ENCODE measurements around the gene SORCS1.

Gene SORCS1

DNA sequence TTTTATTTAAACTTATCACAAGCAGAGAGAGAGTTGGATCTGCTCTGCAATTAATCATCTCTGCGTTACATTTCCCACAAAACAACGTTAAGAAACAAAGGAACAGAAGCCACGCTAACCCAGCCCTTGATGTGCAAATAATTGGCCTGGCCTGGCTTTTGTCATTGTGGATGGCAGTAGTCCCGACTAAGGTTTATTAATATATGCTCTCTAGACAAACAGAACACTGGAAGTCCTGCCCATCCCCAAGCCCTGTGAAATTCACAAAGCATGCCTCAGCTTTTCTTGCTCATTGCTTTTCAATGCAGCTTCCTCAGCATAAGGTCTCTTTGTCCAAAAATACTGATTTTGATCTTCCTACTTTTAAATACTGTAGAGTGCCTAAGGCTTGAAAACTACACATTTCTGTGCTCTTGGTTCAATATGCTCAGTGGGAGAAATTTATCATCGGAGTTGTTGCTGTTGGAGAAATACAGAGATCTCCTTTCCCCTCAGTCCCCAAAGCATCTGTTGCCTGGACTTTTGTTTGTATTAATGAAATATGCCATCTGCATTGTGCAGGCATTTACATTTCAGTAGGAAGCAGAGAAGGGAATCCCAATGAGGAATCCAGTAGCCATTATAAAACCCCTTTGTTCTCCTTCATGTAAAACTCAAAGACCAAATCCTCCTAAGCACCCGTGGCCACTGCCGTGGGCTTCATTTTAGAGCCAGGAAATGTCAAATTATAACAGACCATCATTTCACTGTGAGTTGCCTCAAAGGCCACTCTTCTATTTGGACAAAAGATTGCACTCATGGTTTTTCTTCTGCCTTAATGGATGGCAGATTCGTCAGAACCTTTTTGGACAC is 61.1 kb downstream of the SORCS1 start:
- DNase-seq, result no peak

DNA sequence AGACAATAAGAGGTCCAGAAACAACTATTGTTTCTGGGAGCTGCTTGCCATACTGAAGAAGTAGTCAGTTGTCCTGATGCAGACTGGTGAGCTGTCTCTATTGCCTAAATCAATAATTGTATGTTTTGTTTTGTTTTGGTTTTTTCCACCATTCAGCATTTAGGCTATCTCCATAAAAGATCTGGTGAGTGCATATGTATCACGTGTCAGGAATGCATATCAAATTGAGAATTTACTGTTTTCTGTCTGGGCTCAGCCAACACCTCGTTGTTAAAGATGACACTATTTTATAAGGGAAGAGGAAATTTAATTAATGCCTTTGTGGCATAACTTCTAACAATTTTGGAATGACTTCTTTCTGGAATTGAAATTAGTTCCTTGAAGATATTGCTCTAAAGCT is 66.2 kb downstream of the SORCS1 start:
- no peak for DNase-seq

DNA sequence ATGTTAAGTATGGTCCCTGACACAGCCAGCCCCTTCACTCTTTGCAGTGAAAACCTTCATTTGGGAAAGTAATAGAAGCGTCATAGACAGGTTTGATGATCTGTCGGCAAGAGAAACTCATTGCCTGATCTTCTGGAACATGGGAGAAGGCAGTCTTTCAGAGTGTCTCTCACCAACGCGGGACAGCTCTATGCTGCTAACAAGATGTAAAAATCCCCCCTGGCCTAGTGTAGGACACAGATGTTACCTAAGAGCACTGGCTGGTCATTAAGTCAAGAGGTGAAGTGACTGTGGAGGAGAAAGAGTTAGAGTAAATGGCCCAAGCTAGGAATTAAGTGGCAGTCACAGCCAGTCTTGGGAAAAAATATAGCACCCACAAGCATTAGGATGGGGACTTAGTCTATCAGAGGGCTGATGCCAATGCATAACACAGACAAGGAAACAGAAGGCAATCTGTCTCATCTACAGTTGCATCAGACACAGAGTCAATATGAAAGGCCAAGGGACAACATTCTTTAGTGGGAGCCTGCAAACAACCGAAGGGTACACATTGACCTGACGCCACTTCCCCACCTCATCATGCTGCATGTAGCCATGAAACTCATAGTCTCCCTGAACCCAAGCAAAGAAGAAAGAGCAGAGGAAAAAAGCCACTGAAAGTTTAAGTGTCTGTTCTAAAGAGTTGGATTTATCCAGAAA is 69.5 kb downstream of the SORCS1 start:
- no peak for DNase-seq

DNA sequence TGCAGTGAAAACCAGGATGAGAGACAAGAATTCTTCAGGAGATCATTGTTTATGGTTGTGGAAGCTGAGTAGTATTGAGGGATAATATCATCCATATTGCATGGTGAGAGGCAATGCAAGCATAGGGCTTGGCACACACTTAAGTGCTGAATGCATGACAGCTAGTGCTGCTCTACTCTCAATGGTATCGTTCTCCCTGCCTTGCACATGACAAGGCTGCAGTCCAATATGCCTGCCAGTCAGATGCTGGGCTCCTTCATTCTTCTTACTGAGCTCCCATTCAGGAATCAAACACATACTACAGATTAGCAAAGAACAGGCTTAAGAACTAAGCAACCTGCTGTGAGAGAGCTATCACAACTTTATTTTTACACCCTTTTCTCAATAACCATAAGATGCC is 72.2 kb downstream of the SORCS1 start:
- DNase-seq, result no peak

DNA sequence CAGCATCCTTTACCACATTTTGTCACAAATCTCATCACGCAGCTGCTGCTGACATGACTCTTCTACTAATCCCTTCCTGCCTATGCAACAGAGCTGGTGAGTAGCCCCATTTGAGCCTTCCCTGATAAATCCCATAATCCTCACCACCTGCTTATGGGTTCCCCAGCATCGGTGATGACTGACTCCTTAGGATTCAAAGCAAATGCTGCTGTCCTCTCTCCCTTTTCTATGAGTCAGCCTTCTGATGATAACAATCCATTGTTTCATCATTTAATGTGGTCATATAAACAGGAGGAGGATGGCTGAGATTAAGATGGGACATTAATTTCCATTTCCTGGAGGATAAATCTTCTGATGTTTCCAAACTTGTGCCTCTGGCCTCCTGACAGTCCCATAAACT is 73.4 kb downstream of the SORCS1 start:
- DNase-seq, result no peak

DNA sequence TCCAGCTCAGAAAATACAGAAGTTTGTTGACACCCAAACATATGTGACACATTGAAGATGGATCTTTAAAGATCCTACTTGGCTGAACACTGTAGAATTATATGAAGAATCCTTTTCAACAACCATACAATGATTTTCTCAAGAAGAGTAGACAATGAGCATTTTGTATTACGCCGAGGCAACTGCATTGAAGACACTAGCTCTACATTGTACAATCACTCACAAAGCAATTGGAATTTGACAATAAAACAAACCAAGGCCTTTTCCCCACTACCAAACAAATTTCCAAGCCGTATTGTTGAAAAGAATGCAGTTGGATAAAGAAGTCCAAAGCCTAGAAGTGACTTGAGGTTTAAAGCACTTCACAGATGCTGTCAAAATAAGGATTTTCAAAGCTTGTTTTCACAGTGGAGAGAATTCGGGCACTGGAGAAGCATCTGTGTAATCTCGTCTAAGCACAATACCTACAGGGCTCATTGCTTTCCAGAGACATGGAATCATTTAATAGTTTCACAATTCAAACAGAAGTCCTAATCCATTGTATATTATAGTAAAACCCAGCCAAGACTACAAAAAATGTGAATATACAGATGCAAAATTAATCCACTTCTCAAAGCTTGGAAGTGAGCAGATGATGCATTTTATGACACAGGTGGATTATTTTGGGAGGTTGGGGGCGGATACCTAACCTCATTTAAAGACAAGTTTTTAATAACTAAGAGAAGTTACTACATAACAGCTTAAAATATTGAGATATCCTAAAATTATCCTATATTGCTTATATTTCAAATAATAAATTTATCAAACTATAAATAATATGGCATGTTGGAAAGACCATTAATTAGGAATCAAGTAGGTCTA is 78.6 kb downstream of the SORCS1 start:
- DNase-seq, result no peak

DNA sequence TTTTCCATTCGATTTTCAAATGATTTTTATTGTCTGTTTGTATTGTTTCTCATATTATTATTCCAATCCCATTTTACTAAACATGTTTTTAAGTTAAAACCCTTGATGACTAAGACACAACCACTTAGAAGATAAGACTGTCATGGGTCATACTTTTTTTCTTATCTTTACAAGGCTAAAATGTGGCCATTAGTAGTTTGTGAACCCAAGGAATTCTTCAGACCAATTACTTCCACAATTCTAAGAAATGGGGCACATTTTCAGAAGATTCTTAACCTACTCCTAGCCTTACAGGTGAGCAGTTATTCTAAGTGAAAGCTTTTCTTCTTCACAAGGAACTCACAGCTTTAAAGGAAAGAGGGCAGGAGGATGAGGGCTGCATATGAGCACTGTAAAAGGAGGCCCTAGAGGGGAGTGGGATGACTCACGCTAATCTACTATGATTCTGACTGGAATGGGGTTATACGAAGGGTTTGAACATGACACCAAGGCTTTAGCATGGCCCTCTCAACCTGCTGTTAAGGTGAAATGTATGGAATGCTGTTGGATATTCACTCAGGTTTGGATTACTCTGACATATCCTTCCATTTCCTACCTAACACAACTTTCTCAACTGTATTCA is 81.0 kb downstream of the SORCS1 start:
- DNase-seq, result no peak

DNA sequence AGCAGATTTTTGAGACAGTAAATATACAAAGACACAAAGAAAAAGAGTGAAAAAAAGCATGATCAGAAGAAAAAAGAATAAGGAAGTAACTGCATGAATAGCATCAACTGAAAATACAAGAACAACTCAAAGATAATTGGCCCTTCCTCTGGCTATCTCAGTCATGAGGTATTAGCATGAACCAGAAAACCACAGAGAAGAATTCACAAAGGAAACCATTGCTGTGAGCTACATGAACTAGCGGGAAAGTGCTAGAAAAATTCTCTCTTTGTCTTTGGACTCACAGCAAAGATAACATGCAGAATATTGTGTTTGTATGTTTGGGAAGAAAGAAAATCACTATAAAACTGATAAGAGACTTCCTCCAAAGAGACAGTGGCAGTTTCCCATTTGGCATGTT is 82.9 kb downstream of the SORCS1 start:
- DNase-seq, result no peak

DNA sequence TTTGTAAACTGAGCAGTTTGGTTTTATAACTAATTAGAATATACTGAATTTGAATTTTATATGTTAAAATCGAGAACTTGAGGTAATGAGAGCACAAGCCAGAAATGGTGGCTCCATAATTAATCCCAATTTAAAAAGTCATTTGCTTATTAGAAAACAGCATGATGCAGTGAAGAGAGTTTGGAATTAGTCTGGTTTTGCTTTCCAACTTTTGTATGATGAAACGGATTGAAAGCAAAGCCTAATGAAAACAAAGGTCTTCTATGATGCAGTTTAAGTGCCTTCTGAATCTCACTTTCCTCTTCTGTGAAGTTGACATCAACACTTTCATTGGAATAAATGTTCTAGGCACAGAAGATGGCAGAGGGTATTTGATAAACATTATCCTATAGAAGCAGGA is 89.4 kb downstream of the SORCS1 start:
- DNase-seq, result no peak

DNA sequence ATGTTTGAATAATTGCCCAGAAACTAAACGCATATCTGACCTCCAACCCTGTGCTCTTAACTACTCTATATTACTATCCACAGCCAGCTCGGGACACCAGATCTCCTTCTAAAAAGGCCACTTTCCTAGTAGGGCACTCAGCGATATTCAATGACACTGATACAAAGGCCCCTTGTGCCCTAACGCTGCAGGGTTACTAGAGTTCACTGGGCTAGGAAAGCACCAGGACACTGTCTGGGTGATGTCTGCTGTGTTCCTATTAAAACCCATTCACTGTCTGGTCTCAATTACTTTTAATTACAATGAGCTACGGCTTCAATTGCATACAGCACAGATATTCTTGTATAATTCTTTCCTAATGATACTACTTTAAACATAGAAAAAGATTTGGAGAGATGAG is 91.7 kb downstream of the SORCS1 start:
- DNase-seq, result no peak

DNA sequence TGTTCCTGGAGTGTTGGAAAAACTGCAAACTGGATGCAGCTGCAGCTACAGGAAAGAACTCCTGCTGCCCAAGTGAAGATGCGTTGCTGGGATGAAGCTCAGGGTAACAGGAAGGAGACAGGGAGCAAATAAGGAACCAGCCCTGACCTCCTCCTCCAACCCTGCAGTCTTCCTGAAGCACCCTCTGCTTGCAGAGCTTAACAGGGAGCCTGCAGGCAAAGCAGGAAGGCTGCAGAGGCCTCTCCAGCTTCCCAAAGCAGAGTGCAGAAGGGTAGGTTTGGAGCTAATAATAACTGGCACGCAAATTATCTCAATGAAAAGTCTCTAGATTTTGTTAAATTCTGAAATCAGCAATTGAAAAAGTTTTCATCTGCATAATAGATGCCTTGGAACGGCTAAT is 92.5 kb downstream of the SORCS1 start:
- no peak for DNase-seq

DNA sequence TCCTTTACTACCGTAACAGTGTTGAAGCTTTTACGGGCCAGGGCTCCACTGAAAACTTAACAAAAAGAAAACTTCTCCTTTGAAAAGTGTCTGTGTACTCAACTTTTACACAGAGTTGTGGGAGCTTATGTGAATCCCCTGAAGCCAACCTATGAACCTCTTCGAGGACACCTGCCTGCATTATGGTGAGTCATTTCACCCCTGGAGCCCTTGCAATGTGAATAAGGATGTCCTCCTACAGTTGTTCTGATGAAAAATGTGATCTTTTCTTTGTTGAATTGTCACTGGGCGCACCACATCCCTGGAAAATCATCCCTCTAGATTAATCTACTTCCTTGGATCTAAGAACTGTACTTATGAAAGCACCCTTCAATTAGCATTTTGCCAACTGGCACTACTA is 93.2 kb downstream of the SORCS1 start:
- DNase-seq, result no peak

DNA sequence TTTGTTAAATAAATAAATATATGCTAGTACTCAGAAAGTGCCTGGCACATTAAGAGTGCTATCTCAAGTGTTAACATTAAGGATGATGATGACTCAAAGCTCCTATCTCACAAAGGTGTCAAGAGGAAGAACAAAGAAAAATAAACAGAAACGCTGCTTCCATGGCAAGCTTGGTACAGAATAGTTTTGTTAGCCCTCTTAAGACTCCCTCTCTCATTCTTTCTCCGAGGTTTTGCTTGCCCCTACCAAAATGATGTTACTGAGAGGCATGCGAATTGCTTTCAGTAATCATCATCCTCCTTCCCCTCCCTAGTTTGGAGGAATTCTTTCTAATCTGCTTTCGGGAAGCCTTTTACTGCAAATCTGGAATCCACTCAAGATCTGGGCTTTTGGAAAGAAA is 96.7 kb downstream of the SORCS1 start:
- no peak for DNase-seq

DNA sequence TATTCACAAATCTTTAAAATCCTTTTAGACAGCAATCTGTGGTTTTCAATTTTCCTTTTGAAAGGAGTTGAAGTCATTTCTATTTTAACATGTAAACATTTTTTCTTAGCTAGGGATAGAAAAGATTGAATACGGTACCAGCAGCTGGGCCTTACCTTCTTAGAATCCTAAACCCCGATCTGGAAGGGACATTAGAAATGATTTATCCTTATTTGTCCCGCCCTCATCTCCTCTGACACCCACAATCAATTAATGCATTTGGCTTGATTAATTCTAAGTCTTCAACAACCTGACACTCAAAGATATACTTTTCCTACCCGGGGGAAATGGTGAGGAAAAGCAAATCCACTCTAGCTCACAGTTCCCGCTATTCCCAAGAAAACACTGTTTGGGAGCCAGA is 100.4 kb downstream of the SORCS1 start:
- DNase-seq, result no peak

DNA sequence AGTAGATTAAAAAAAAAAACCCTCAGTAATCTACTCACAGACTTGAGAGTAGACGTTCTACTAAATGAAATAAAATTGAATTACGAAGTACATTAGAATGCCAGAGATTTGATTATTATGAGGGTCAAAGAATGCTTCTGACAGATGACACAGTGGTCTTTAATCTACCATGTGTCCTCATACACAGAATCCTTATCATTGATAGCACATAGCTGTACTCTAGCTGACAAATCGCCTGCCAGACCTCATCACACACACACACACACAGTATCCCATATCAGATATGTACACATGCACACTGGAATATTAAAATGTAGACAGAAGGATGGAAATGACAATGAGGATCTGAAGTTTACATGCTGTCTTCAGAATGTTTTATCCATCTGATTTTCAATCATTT is 104.6 kb downstream of the SORCS1 start:
- no peak for DNase-seq

DNA sequence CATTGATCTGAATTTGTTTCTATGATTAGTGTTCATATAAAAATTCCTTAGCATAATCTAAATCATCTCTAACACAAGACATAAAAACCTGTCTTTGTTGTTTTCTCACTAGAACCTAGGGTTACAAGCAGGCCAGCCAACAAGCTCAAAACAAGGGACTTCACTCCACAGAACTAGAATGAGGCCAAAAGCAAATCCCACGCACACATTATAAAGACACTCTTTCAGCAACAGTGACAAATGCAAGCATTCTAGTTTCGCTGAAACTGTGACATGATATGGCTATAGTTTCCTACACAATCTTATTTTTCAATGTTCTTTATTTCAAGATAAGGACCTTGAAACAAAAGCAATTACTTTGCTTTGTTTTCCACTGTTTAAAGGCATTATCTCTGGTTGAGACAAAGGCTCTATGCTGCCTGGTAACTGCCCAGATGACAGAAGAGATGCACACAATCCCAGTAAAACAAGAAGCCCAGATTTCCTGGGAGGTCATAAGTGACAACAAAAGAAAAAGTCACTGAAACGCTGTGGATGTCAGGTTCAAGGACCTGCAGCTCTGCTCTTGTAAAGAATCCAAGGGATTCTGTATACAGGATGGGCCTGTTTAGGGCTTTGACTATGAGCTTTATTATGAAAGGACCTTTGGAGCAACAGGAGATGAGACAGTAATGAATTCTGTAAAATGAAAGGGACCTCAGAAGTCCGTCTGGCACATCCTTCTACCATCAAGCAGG is 105.3 kb downstream of the SORCS1 start:
- DNase-seq, result no peak

DNA sequence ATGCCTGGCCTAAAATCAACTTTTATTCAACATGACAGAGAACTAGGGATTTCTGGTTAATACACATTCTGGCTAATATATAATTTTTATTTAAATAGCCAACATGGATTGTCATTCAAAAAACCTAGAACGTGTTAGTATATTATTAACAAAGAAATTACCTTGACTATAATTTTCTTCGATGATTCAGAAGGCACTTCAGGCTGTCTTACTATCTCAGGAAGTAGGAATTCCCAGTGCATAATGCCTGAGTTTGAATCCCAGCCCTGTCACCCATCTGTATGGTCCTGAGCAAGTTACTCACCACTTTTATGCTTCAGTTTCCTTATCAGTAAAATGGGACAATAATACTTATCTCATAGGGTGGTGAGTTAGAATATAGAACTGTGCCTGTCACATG is 106.2 kb downstream of the SORCS1 start:
- no peak for DNase-seq

DNA sequence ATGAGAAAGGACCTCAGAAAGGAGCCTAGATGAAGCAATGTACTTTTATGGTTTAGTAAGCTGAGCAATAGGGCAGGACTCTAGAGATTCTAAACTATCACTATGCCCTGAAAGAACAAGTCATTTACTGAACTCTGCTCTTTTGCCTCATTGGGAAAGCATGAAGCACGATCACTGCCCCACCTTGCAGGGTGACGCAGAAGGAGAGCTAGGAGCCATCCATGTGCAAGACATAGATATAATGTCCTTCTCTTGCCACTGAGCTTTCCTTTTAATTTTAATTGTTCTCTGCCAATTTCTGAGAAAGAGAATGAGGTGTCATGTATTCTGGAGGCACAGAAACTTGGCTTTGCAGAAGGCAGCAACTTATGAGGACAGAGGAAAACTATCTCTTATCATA is 108.3 kb downstream of the SORCS1 start:
- no peak for DNase-seq

DNA sequence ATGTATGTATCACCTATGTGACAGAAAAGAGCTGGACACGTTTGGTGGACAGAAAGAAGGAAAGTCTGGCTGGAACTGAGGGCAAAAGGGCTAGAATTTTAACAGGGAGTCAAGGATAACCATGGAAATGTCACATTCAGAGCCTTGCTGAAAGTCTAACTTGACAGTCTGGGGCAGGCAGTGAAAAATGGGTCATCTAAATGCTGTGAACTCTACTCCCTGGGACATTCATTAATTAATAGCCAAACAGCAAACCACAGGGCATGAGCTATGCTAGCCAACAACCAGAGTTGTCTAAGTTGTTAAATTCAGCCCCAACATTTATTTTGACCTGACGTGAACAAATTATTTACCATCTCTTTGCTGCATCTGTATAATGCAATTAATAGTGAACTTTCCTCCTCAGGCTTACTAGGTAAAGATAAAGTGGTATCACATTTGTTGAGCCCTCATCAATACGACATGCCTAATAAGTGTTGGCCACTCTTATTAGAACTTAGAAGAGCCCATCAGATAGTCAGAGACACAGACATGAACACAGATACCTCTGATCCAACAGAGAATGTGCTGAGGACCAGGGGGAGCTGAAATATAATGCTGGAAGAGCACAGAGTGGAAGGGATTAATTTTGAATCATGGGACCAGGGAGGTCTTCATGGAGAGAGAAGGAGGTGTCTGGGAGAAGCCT is 109.9 kb downstream of the SORCS1 start:
- DNase-seq, result no peak

DNA sequence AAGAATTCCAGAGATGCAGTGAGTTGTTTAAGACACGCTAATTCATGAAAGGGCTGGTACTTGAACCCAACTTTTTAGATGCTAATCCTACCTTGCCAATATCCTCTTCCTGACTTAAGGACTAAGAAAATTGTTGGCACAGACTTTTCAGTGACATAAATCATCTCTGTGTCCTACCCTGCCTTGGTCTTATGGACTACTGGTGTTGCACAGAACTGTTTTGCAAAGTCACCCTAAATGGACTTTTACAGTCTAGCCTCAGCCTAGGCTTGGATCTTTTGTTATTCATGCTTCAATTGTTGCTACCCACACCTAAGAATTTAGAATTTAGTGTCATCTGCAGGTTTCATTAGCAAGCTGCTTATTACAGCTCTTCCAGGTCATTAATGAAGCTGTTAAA is 112.7 kb downstream of the SORCS1 start:
- no peak for DNase-seq

DNA sequence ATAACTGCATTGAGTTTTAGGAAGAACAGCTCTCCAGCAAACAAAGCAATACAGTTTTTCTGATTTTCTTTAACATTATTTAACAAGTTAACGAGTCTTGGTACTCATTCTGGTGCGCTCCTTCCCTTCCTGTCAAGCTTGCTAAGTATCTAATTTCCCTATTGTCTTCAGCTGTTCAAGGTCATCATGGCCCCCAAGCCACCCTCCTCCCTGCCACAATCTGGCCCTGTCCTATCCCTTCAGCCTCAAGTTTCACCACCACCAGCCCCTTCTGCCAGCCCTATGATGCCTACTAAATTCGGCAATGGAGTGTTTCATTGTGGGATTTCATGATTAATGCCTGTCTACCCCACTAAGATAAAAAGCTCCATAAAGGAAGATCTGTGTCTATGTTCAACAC is 121.0 kb downstream of the SORCS1 start:
- no peak for DNase-seq

Measured in DMS 273 treated with DMSO at 0.1 percent for 48 hours (cell line).